GM06990 (cell line): ENCODE measurements around the gene ZPBP2.

Experiments
- DNase-seq: peaks from one replicate; pipeline ENCODE4 v3.0.0-alpha.2; 2011; ENCODE audit not compliant: insufficient read length; ENCODE audit errors: extremely low read depth
- H3K27me3 ChIP-seq: replicated peaks from 2 replicates; pipeline ENCODE4 v1.6.0; 2011; ENCODE audit warnings: low read length; ENCODE audit not compliant: control insufficient read depth, insufficient read depth
- H3K36me3 ChIP-seq: 2 replicates; pipeline ENCODE4 v1.5.1; 2011; ENCODE audit warnings: low read length; ENCODE audit not compliant: control insufficient read depth, insufficient read depth
- H3K4me3 ChIP-seq: replicated peaks from 2 replicates; pipeline ENCODE4 v1.5.1; 2011; ENCODE audit warnings: low read depth, mild to moderate bottlenecking, control low read depth, low read length
- CTCF ChIP-seq: IDR thresholded peaks from 2 replicates; pipeline ENCODE4 v1.5.1; 2011; ENCODE audit warnings: low read length, control low read depth, mild to moderate bottlenecking, inconsistent platforms; ENCODE audit not compliant: insufficient read depth, poor library complexity, severe bottlenecking

ZPBP2 gene, protein sequence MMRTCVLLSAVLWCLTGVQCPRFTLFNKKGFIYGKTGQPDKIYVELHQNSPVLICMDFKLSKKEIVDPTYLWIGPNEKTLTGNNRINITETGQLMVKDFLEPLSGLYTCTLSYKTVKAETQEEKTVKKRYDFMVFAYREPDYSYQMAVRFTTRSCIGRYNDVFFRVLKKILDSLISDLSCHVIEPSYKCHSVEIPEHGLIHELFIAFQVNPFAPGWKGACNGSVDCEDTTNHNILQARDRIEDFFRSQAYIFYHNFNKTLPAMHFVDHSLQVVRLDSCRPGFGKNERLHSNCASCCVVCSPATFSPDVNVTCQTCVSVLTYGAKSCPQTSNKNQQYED

DNA sequence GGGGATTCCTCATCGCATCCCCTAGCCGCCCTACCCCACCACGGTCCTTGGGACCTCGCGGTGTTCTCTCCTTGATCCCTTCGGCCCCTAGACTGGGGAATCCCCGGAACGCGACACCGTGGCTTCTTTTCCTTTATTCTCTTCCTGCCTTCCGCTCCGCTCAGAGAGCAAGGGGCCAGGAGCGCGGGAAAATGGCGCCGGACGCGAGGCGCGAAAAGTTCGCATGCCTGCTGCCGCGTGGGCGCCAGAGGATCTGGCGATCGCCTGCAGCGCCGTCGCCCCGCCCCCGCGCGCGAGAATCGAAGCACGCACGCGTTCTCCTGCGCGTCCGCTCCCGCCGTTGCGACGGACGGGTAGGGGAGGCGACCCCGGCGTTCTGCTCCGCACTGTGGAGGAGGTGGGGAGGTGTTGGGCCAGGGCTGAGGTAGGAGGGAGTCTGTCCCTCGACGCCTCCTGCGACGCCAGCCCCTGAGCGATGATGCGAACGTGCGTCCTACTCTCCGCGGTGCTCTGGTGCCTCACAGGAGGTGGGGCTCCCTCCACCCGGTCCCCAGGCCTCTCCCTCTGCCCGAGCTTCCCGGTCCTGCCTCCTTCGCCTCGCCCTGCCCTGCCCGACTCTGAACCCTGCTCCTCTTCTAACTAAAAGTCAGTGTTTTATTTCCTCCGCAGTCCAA is at the start of gene ZPBP2:
Gene ZPBP2 (plus strand): TSS at position 323 of the 674 bp plus-strand sequence. CDS start 153 bp downstream, at position 476.
- H3K36me3 ChIP-seq = no peaks in the 10 kb centered on the region
- no peaks in the 10 kb centered on the region for H3K27me3 ChIP-seq
- peak within 1 kb of the TSS; percentile 60 for H3K4me3 ChIP-seq
- no peak for TF ChIP-seq CTCF
- DNase-seq = peak; percentile 90

DNA sequence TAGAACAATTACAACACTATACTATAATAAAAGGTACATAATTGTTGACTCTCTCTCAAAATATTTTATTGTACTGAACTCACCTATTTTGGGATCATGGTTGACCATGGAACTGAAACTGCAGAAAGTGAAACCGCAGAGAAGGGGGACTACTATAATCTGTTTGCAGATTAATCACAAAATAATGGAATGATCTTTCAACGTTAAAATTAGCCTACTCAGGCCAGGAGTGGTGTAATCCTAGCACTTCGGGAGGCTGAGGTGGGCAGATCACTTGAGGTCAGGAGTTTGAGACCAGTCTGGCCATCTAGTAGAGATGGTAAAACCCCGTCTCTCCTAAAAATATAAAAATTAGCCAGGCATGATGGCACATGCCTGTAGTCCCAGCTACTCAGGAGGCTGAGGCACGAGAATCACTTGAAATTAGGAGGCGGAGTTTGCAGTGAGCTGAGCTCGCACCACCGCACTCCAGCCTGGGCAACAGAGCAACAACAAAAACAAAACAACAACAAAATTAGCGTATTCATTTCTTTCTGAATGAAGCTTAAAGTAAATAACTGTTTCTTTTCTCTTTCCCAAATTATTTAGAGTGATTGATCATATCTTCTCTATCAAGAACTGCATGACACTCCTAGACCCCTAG is 49.5 kb upstream of the ZPBP2 start:
- Histone ChIP-seq H3K4me3 (no peak overlapping the region), H3K36me3 (peaks cover 13% of the 10 kb centered on the region)
- TF ChIP-seq CTCF = no peak

DNA sequence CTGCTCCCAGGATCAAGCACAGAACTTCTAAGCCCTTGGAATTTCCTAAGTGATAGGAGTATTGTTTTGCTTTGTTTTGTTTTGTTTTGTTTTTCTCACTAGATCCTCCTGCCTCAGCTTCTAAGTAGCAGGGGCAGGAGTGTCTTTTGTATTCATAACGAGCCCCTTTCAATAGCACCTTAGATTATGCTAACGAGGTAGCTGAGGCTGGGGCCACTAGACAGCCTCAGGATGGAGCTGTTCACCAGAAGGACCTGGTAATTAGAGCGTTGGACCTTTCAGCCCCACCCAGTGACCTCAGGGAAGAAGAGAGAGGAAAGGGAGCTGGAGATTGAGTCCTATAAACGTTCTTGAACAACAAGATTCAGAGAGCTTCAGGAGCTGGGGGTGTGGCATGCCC is 47.5 kb upstream of the ZPBP2 start:
- peak; percentile 19 for TF ChIP-seq CTCF
- no peak overlapping the region for H3K4me3 ChIP-seq
- DNase-seq = no peak
- H3K36me3 ChIP-seq = peaks cover 14% of the 10 kb centered on the region
- H3K27me3 ChIP-seq = no peaks in the 10 kb centered on the region

More for the DNA sequence above, 49.5 kb upstream of the ZPBP2 start:
- H3K27me3 ChIP-seq = no peaks in the 10 kb centered on the region
- no peak for DNase-seq

GRCh38 chr17:39820987-39821386 is 47.0 kb upstream of the ZPBP2 start:
- no peak for DNase-seq
- no peak overlapping the region for H3K4me3 ChIP-seq
- H3K36me3 ChIP-seq = peaks cover 14% of the 10 kb centered on the region
- no peak for TF ChIP-seq CTCF
- H3K27me3 ChIP-seq = no peaks in the 10 kb centered on the region

DNA sequence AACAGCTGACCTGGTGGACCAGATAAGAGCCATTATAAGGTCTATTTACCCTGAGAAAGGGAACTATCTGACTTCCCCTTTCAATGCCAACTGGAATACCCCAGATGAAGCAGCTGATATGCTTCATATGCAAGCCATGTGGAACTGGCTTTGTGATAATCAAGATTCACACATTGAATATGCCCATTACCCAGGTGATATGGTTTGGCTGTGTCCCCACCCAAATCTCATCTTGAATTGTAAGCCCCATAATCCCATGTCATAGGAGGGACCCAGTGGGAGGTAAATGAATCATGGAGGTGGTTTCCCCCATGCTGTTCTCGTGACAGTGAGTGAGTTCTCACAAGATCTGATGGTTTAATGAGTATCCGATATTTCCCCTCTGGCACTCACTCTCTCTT is 46.0 kb upstream of the ZPBP2 start:
- peaks cover 22% of the 10 kb centered on the region for H3K36me3 ChIP-seq
- no peak overlapping the region for H3K4me3 ChIP-seq
- no peak for DNase-seq
- H3K27me3 ChIP-seq = no peaks in the 10 kb centered on the region
- TF ChIP-seq CTCF = no peak
